Upper lobe of right lung (tissue), 1 donor: Measurements from ENCODE around the gene LRIT3. TPM values are rescaled to one million over a fixed set of nuclear protein-coding genes. Genes with fewer than 3 reads are reported as not detected.
"Not testable (repeated sequence)": the region's sequence is repeated elsewhere in the genome, so short reads cannot be mapped to it uniquely, and the experiment has no call there.

ENCODE experiments used
- ATAC-seq: fragments of 200-7000 bp; cut with Tn5 transposase; one replicate; pipeline ENCODE4 v1.9.1; 2020; ENCODE audit warnings: mild to moderate bottlenecking, moderate library complexity
- DNase-seq: peaks from one replicate; pipeline ENCODE4 v3.0.0-alpha.2; 2020
- H3K27ac ChIP-seq: fragments of 200-600 bp; one replicate; pipeline ENCODE4 v1.8.0; 2022
- H3K27me3 ChIP-seq: fragments of 200-600 bp; one replicate; pipeline ENCODE4 v1.8.0; 2022; ENCODE audit warnings: mild to moderate bottlenecking
- H3K36me3 ChIP-seq: fragments of 200-600 bp; one replicate; pipeline ENCODE4 v1.8.0; 2022
- H3K4me1 ChIP-seq: fragments of 200-600 bp; one replicate; pipeline ENCODE4 v1.8.0; 2022
- H3K4me3 ChIP-seq: fragments of 200-600 bp; one replicate; pipeline ENCODE4 v1.8.0; 2022; ENCODE audit warnings: mild to moderate bottlenecking
- H3K9me3 ChIP-seq: fragments of 200-600 bp; one replicate; pipeline ENCODE4 v1.8.0; 2022
- intact Hi-C: fragments of 100-400 bp; cut with DNase I; formaldehyde crosslinking; loops from one replicate; pipeline ENCODE4 v1.11.0; 2022
- total RNA-seq: library from RNA; stranded (reverse); fragmentation: NEBNext Ultra II Directional; extraction: Animal tissue kit (Norgen Biotek cat#: 25700); gene quantifications from one replicate; pipeline ENCODE4 v1.2.1, GENCODE V29; 2021
- TF ChIP-seq, protein P1 (sequence below): fragments of 200-600 bp; IDR thresholded peaks from one replicate; pipeline ENCODE4 v1.8.0; 2022; ENCODE audit warnings: antibody characterized with exemption
- donor health status: DM: no; HTN: yes; CAD: no; lungs with severe emphysema.

The LRIT3 gene
- total RNA-seq, 1 donor from 2014 or later, result 0.14 TPM

DNA sequence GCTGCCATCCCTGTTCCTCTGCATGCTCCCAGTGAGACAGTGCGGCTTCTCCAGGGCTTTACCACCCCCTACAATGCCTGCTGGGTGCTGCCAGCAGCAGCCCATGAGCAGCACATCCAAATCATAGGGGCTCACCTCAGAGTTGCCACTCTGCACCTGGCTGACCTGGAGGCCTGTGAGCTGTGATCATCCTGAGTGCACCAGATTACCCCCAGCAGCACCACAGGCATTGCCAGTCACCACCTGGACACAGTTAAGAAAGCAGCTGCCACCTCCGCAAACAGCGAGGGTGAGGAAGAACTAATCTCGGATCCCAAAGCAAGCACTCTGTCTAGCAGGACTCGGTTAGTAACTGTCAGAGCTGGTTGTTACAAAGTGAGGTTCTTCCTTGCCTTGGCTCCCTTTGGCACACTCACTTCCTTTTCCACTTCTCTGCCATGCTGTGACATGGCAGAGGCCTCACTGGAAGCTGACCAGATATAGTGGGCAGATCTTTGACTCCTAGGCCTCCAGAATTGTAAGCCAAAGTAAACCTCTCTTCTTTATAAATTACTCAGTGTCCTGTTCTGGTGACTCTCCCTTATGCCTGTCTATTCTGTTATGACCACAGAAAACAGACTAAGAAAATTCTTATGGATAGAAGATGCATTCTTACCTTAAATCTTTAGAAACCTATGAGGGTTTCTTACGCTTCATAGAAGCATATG lies 25.2 kb downstream of the LRIT3 start:
- Histone ChIP-seq H3K9me3 (no peaks in the 10 kb centered on the region), H3K27me3 (no peaks in the 10 kb centered on the region), H3K4me3 (no peak overlapping the region), H3K36me3 (no peaks in the 10 kb centered on the region), H3K4me1 (no peaks in the 10 kb centered on the region), H3K27ac (no peak overlapping the region)
- ATAC-seq (no peak), DNase-seq (no peak)
- TF ChIP-seq, protein P1, sequence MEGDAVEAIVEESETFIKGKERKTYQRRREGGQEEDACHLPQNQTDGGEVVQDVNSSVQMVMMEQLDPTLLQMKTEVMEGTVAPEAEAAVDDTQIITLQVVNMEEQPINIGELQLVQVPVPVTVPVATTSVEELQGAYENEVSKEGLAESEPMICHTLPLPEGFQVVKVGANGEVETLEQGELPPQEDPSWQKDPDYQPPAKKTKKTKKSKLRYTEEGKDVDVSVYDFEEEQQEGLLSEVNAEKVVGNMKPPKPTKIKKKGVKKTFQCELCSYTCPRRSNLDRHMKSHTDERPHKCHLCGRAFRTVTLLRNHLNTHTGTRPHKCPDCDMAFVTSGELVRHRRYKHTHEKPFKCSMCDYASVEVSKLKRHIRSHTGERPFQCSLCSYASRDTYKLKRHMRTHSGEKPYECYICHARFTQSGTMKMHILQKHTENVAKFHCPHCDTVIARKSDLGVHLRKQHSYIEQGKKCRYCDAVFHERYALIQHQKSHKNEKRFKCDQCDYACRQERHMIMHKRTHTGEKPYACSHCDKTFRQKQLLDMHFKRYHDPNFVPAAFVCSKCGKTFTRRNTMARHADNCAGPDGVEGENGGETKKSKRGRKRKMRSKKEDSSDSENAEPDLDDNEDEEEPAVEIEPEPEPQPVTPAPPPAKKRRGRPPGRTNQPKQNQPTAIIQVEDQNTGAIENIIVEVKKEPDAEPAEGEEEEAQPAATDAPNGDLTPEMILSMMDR, result no peak
- intact Hi-C loops, result no loop called here

DNA sequence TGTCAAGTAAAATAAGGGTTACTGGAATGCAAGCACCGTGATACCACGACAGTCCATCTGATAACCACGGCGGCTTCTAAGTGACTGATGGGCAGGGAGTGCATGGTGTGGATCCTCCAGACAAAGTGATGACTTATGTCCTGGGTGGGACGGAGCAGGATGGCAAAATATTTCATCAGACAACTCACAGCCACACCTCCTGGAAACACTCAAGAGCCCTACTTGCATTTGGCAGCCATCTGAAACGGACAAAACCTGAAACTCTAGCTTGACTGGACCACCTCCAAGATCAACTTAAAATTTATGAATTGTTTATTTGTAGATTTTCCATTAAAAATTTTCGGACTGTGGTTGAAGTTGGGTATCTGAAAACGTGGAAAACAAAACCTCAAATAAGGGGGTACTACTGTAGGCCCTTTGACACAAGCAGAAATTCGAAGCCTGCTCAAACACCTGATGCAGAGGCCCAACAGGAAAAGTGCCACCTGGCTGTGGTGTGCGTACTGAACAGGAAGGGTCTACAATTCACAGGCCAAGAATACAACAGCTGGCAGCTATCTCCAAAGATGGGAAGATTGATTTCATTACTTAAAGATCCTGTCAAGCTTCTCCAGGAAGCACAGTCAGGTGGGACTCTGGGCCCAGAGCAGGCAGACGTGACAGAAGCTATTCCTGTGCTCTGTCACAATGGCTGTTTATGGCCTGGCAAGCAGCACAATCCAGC lies 26.0 kb downstream of the LRIT3 start:
- H3K4me1 ChIP-seq, result no peaks in the 10 kb centered on the region
- DNase-seq, result no peak
- ATAC-seq, result no peak
- TF ChIP-seq, protein P1, result no peak
- no peaks in the 10 kb centered on the region for H3K9me3 ChIP-seq
- H3K4me3 ChIP-seq, result no peak overlapping the region
- H3K27ac ChIP-seq, result no peak overlapping the region
- no peaks in the 10 kb centered on the region for H3K27me3 ChIP-seq
- intact Hi-C loops, result no loop called here
- H3K36me3 ChIP-seq, result no peaks in the 10 kb centered on the region

DNA sequence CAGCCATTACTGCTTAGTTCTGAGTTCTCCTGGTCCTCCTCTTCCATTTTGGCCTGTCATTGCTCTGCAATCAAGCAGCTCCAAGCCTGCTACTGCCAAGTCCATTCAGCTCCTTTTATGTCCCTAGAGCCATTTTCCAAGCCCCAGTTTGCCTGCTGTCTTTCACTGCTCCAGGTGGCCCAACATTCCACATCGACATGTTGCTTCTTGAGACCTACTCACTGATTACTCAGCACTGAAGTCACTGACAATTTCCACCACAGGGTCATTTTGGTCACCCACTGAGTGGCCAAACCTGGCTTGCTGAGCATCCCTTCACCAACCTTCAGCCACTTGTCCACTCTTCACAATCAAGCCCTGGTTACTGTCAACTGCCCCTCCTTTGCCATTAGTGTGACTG lies 27.2 kb downstream of the LRIT3 start:
- DNase-seq (no peak), ATAC-seq (no peak)
- Histone ChIP-seq H3K36me3 (no peaks in the 10 kb centered on the region), H3K4me3 (no peak overlapping the region), H3K27me3 (no peaks in the 10 kb centered on the region), H3K27ac (no peak overlapping the region), H3K9me3 (no peaks in the 10 kb centered on the region), H3K4me1 (no peaks in the 10 kb centered on the region)
- TF ChIP-seq, protein P1, result no peak
- intact Hi-C loops, result no loop called here

DNA sequence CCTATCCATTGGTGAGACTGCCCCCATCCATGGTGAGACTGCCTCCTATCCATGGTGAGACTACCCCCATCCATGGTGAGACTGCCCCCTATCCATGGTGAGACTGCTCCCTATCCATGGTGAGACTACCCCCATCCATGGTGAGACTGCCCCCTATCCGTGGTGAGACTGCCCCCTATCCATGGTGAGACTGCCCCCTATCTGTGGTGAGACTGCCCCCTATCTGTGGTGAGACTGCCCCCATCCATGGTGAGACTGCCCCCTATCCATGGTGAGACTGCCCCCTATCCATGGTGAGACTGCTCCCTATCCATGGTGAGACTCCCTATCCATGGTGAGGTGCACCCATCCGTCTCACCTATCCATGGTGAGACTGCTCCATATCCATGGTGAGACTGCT lies 27.6 kb downstream of the LRIT3 start:
- H3K27me3 ChIP-seq, H3K36me3 ChIP-seq, ATAC-seq, DNase-seq, H3K27ac ChIP-seq, H3K4me1 ChIP-seq, intact Hi-C loops, H3K9me3 ChIP-seq, H3K4me3 ChIP-seq: not testable (repeated sequence)

DNA sequence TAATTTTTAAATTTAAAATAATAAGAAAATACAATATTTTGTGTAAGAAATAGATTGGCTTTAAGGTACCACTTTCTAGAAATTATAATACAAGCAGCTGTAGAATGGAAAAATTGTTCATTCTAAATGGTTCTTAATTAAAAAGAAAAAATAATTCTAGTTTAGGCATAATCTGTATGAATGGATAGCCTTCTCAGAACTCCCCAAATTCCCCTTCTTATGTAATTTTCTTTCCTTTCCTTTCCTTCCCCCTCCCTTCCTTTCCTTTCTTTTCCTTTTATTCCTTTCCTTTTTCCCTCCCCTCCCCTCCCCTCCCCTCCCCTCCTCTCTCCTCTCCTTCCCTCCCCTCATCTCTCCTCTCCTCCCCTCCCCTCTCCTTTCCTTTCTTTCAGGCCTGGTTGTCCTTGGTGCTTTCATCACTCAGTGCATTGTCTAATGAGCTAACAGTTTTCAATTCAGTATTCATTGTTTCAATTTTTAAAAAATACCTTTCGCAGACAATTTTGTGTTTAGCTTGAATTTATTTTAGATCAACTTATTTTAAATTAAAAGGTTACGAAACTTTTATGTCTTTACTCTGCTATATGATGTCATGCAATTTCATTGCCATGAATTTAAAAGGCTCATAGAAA lies 28.8 kb downstream of the LRIT3 start:
- TF ChIP-seq, protein P1, result no peak
- DNase-seq, result no peak
- no peaks in the 10 kb centered on the region for H3K4me1 ChIP-seq
- H3K27me3 ChIP-seq, result no peaks in the 10 kb centered on the region
- H3K27ac ChIP-seq, result no peak overlapping the region
- intact Hi-C loops, result no loop called here
- no peaks in the 10 kb centered on the region for H3K36me3 ChIP-seq
- ATAC-seq, result no peak
- H3K9me3 ChIP-seq, result no peaks in the 10 kb centered on the region
- H3K4me3 ChIP-seq, result no peak overlapping the region

DNA sequence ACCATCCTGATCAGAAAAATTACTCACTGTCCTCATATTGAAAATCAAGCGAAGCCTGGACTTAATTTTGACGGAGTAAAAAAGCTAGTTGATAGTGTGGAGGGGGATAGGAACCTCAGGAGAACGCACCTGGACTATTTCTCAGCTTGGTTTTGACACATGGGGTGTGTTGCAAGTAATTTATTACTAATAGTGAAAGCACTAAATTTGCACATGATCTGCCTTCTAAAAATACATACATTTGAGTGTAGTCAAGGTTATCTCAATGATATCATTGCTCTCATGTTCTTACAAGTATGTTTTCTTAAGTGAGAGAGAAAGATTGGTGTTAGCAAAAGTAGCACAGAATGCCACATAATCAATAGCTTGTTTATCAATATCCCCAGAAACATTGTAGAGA lies 29.5 kb downstream of the LRIT3 start:
- no peaks in the 10 kb centered on the region for H3K4me1 ChIP-seq
- H3K36me3 ChIP-seq, result no peaks in the 10 kb centered on the region
- H3K9me3 ChIP-seq, result no peaks in the 10 kb centered on the region
- intact Hi-C loops, result no loop called here
- TF ChIP-seq, protein P1, result no peak
- no peak overlapping the region for H3K27ac ChIP-seq
- H3K4me3 ChIP-seq, result no peak overlapping the region
- H3K27me3 ChIP-seq, result no peaks in the 10 kb centered on the region
- ATAC-seq (no peak), DNase-seq (no peak)
